Measurements from ENCODE around the gene EREG. TPM values are rescaled to one million over a fixed set of nuclear protein-coding genes. Genes with fewer than 3 reads are reported as not detected.
A peak's percentile ranks its signal among the peaks of the same experiment; 100 is the strongest.

The EREG gene
- not detected in 2 replicates for total RNA-seq (2014; rRNA removed; shearing (Covaris generic))

GRCh38 chr4:74364652-74365491 is at the start of gene EREG:
Gene EREG (plus strand): TSS chr4:74365145. CDS start chr4:74365309, 164 bp downstream.
- H3K36me3 ChIP-seq (replicated peaks; ENCODE audit: control insufficient read depth, insufficient read depth, low read length), result no peaks in the 10 kb centered on the region
- H3K4me3 ChIP-seq (ENCODE audit: insufficient read depth, low read depth, low read length), result peak within 1 kb of the TSS; percentile 63
- peaks cover 13% of the 10 kb centered on the region for H3K27me3 ChIP-seq (ENCODE audit: control insufficient read depth, insufficient read depth, low read length)
- DNase-seq, result peak; percentile 82

GRCh38 chr4:74315376-74315775 is 49.6 kb upstream of the EREG start:
- Histone ChIP-seq H3K36me3 (replicated peaks; ENCODE audit: control insufficient read depth, insufficient read depth, low read length) (no peaks in the 10 kb centered on the region), H3K27me3 (ENCODE audit: control insufficient read depth, insufficient read depth, low read length) (no peaks in the 10 kb centered on the region), H3K4me3 (ENCODE audit: insufficient read depth, low read depth, low read length) (no peak overlapping the region)
- DNase-seq, result no peak

GRCh38 chr4:74316397-74316796 is 48.5 kb upstream of the EREG start:
- no peak for DNase-seq
- H3K4me3 ChIP-seq (ENCODE audit: insufficient read depth, low read depth, low read length), result no peak overlapping the region
- no peaks in the 10 kb centered on the region for H3K27me3 ChIP-seq (ENCODE audit: control insufficient read depth, insufficient read depth, low read length)
- no peaks in the 10 kb centered on the region for H3K36me3 ChIP-seq (replicated peaks; ENCODE audit: control insufficient read depth, insufficient read depth, low read length)

- no peak for DNase-seq
- no peak overlapping the region for H3K4me3 ChIP-seq (ENCODE audit: insufficient read depth, low read depth, low read length)
- no peaks in the 10 kb centered on the region for H3K36me3 ChIP-seq (replicated peaks; ENCODE audit: control insufficient read depth, insufficient read depth, low read length)
- no peaks in the 10 kb centered on the region; the same call in 1 of the 2 replicates for H3K27me3 ChIP-seq (ENCODE audit: control insufficient read depth, insufficient read depth, low read length)
Measured at GRCh38 chr4:74317616-74318246, 47.2 kb upstream of the EREG start.

GRCh38 chr4:74318276-74318675 is 46.7 kb upstream of the EREG start:
- Histone ChIP-seq H3K36me3 (replicated peaks; ENCODE audit: control insufficient read depth, insufficient read depth, low read length) (no peaks in the 10 kb centered on the region), H3K27me3 (ENCODE audit: control insufficient read depth, insufficient read depth, low read length) (no peaks in the 10 kb centered on the region; the same call in 1 of the 2 replicates), H3K4me3 (ENCODE audit: insufficient read depth, low read depth, low read length) (no peak overlapping the region)
- no peak for DNase-seq

GRCh38 chr4:74319470-74319869 is 45.5 kb upstream of the EREG start:
- H3K4me3 ChIP-seq (ENCODE audit: insufficient read depth, low read depth, low read length), result no peak overlapping the region
- no peak for DNase-seq
- H3K36me3 ChIP-seq (replicated peaks; ENCODE audit: control insufficient read depth, insufficient read depth, low read length), result no peaks in the 10 kb centered on the region
- no peaks in the 10 kb centered on the region; the same call in 1 of the 2 replicates for H3K27me3 ChIP-seq (ENCODE audit: control insufficient read depth, insufficient read depth, low read length)

- H3K36me3 ChIP-seq (replicated peaks; ENCODE audit: control insufficient read depth, insufficient read depth, low read length), result no peaks in the 10 kb centered on the region
- H3K27me3 ChIP-seq (ENCODE audit: control insufficient read depth, insufficient read depth, low read length), result no peaks in the 10 kb centered on the region; the same call in 1 of the 2 replicates
- DNase-seq, result peak; percentile 10
- no peak overlapping the region for H3K4me3 ChIP-seq (ENCODE audit: insufficient read depth, low read depth, low read length)
Measured at GRCh38 chr4:74320559-74321118, 44.3 kb upstream of the EREG start.

- H3K27me3 ChIP-seq (ENCODE audit: control insufficient read depth, insufficient read depth, low read length), result no peaks in the 10 kb centered on the region; the same call in 1 of the 2 replicates
- DNase-seq, result no peak
- H3K36me3 ChIP-seq (replicated peaks; ENCODE audit: control insufficient read depth, insufficient read depth, low read length), result no peaks in the 10 kb centered on the region
- H3K4me3 ChIP-seq (ENCODE audit: insufficient read depth, low read depth, low read length), result no peak overlapping the region
Measured at GRCh38 chr4:74322301-74322700, 42.6 kb upstream of the EREG start.

- DNase-seq, result no peak
- Histone ChIP-seq H3K4me3 (ENCODE audit: insufficient read depth, low read depth, low read length) (no peak overlapping the region), H3K36me3 (replicated peaks; ENCODE audit: control insufficient read depth, insufficient read depth, low read length) (no peaks in the 10 kb centered on the region)
Measured at GRCh38 chr4:74323663-74324062, 41.3 kb upstream of the EREG start.

GRCh38 chr4:74324262-74324661 is 40.7 kb upstream of the EREG start:
- Histone ChIP-seq H3K4me3 (ENCODE audit: insufficient read depth, low read depth, low read length) (no peak overlapping the region), H3K36me3 (replicated peaks; ENCODE audit: control insufficient read depth, insufficient read depth, low read length) (no peaks in the 10 kb centered on the region), H3K27me3 (ENCODE audit: control insufficient read depth, insufficient read depth, low read length) (no peaks in the 10 kb centered on the region; the same call in 1 of the 2 replicates)
- no peak for DNase-seq

More at GRCh38 chr4:74323663-74324062, 41.3 kb upstream of the EREG start:
- no peaks in the 10 kb centered on the region; the same call in 1 of the 2 replicates for H3K27me3 ChIP-seq (ENCODE audit: control insufficient read depth, insufficient read depth, low read length)

GRCh38 chr4:74325886-74326285 is 39.1 kb upstream of the EREG start:
- Histone ChIP-seq H3K36me3 (replicated peaks; ENCODE audit: control insufficient read depth, insufficient read depth, low read length) (no peaks in the 10 kb centered on the region), H3K27me3 (ENCODE audit: control insufficient read depth, insufficient read depth, low read length) (no peaks in the 10 kb centered on the region; the same call in 1 of the 2 replicates), H3K4me3 (ENCODE audit: insufficient read depth, low read depth, low read length) (no peak overlapping the region)
- DNase-seq, result no peak

- Histone ChIP-seq H3K36me3 (replicated peaks; ENCODE audit: control insufficient read depth, insufficient read depth, low read length) (no peaks in the 10 kb centered on the region), H3K4me3 (ENCODE audit: insufficient read depth, low read depth, low read length) (no peak overlapping the region), H3K27me3 (ENCODE audit: control insufficient read depth, insufficient read depth, low read length) (no peaks in the 10 kb centered on the region)
- no peak for DNase-seq
Measured at GRCh38 chr4:74327762-74328161, 37.2 kb upstream of the EREG start.

GRCh38 chr4:74328501-74328900 is 36.4 kb upstream of the EREG start:
- Histone ChIP-seq H3K4me3 (ENCODE audit: insufficient read depth, low read depth, low read length) (no peak overlapping the region), H3K27me3 (ENCODE audit: control insufficient read depth, insufficient read depth, low read length) (no peaks in the 10 kb centered on the region), H3K36me3 (replicated peaks; ENCODE audit: control insufficient read depth, insufficient read depth, low read length) (no peaks in the 10 kb centered on the region)
- DNase-seq, result no peak

- Histone ChIP-seq H3K36me3 (replicated peaks; ENCODE audit: control insufficient read depth, insufficient read depth, low read length) (no peaks in the 10 kb centered on the region), H3K27me3 (ENCODE audit: control insufficient read depth, insufficient read depth, low read length) (no peaks in the 10 kb centered on the region), H3K4me3 (ENCODE audit: insufficient read depth, low read depth, low read length) (no peak overlapping the region)
- DNase-seq, result no peak
Measured at GRCh38 chr4:74329307-74329706, 35.6 kb upstream of the EREG start.
